HK-2 (cell line): Measurements from ENCODE around the gene ADSS1.

Experiments
- DNase-seq: peaks from one replicate; pipeline ENCODE4 v3.0.0-alpha.2; 2018; ENCODE audit not compliant: unreplicated experiment

ADSS1 gene

GRCh38 chr14:104769324-104770071, 45.5 kb downstream of the ADSS1 start:
- DNase-seq, result no peak

- no peak for DNase-seq
Observed at GRCh38 chr14:104770072-104770579, 46.1 kb downstream of the ADSS1 start.

GRCh38 chr14:104770851-104771272, 46.8 kb downstream of the ADSS1 start:
- no peak for DNase-seq

DNA sequence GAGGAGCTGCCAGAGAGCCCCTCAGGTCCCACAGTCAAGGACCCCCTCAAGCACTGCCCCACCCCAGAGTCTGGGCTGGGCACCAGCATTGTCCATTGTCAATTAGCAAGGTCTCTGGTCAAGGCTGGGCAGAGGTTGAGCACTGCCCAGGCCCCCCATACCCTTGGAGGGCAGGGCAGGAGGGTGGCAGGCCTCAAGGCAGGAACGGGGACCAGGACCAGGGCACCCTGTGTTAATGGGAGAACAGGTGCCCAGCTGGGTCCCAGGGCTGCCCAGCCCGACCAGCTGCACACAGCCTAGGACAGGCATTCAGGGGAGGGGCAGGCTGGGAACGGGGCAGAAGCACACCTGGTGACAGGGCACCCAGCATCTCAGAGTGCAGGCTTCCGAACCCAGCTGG, 47.3 kb downstream of the ADSS1 start:
- no peak for DNase-seq

- DNase-seq, result no peak
Observed at GRCh38 chr14:104771918-104772706, 48.1 kb downstream of the ADSS1 start.

- no peak for DNase-seq
Observed at GRCh38 chr14:104772707-104773504, 48.9 kb downstream of the ADSS1 start.

- DNase-seq, result no peak
Observed at GRCh38 chr14:104773505-104774452, 49.8 kb downstream of the ADSS1 start.

- DNase-seq, result no peak
Observed at GRCh38 chr14:104774453-104775072, 50.5 kb downstream of the ADSS1 start.

DNA sequence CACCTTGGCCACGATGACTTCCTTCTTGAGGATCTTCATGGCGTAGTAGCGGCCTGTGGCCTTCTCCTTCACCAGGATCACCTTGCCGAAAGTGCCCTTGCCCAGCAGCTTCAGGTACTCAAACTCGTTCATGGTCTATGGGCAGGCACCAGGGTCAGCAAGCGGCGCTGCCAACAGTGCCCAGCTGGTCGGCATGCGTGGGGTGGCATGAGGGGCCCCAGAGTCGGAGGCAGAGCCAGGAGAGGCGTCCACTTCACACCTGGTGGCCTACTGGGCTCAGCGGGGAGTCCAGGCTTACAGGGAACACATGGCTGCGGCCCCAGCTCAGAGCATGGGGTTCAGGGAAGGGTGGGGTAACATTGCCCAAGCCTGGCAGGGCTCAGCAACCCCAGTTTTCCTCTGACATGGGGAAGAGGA, 51.1 kb downstream of the ADSS1 start:
- no peak for DNase-seq

GRCh38 chr14:104776481-104776880, 52.5 kb downstream of the ADSS1 start:
- DNase-seq, result no peak

- no peak for DNase-seq
Observed at GRCh38 chr14:104776961-104777807, 53.2 kb downstream of the ADSS1 start.

- no peak for DNase-seq
Observed at GRCh38 chr14:104777808-104778249, 53.8 kb downstream of the ADSS1 start.

DNA sequence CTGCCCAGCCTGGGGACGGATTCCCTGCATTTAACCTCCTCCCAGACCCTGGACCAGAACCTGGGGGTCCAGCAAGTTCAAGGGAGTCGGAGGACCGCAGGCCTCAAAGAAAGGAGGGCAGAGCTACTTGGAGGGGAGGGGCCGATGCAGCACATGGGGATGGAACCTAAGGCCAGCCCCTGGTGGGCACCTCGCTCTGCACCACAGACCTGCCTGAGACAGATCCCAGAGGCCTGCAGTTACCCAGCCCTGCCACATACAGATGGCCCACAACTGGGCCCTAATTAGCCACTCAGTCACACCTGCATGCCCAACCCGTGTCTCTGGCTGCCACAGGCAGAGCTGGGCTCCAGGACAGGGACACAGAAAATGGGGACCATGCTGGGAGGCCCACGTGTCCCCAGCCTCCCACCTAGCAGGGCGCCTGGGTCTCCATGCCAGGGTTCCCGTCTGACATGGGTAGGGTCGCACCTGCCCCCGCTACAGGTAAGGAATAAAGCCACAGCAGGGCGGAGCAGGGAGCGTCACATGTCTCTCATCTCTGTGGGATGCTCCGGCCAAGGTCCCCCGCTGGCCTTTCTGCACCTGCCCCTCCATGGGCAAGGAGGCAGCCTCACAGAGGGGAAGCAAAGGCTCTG, 54.8 kb downstream of the ADSS1 start:
- no peak for DNase-seq

GRCh38 chr14:104779776-104780512, 55.9 kb downstream of the ADSS1 start:
- no peak for DNase-seq

DNA sequence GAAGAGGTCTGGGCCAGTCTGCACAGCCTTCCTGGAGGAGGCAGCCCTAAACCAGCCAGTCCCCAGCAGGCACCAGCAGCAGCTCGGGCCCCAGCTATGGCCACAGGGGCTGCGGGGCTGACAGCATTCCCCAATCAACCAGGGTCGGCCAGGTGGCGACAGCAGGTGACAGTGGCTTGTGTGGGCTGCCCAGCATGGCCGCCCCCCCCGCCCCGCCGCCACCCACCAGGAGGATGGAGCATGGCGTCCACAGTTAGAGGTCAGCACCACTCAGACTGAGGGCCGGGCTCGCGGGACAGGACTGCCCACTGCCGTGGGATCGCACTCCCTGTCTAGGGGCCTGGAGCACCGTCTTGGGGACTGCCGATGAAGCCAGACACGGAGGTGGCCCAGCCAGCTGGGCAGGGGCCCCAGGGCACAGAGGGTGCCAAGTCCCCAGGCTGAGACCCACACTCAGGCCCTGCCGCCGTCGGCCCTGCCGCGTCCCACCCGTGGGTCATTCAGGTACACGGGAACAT, 56.5 kb downstream of the ADSS1 start:
- DNase-seq, result no peak

DNA sequence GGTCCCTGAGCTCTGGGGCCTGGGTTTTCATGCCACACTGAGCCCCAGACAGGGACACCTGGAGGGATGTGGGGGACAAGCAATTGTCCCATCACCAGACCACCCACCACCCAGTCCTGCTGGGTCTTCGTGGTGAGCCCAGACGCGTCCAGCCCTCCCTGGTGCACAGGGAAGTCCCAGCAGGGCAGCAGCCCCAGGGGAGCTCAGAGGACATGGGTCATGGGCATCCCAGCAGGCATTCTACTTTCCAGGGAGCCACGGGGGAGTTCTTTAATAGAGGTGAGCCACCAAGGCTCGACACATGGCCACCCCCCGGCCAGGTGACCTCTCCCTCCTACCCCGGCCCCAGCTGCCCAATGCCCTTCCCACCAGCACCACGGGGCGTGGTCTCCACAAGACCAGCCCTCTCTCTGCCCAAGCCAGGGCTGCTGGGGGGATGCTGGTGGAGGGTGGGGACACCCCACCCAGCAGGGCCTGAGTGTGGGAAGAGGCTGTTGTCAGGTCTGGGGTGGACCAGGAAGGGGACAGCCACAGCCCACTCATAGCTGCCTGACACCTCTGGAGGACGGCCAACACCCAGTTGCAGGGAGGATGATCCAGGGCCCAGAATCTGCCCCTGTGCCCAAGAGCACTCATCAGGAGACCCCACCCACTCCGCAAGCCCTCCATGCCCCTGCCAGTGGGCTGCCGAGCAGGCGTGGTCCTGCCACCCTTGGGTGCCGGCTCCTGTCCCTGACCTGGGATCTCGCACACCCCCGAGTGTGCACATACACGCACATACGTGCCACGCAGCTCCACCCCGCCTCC, 57.4 kb downstream of the ADSS1 start:
- DNase-seq, result no peak
